Immature natural killer cell (primary cell): ENCODE data around the gene PEX3. TPM values are rescaled to one million over a fixed set of nuclear protein-coding genes. Genes with fewer than 3 reads are reported as not detected.
A peak's percentile ranks its signal among the peaks of the same experiment; 100 is the strongest.
"Not testable (repeated sequence)": the region's sequence is repeated elsewhere in the genome, so short reads cannot be mapped to it uniquely, and the experiment has no call there.

Experiments
- DNase-seq, 3 donors: peaks; one replicate each; pipeline ENCODE4 v3.0.0; 2022; ENCODE audit warnings: mixed read lengths in 1 of 3
- H3K27ac Mint-ChIP-seq, 6 donors: one replicate each; pipeline ENCODE4 v1.8.0; 2020; ENCODE audit warnings: mixed read lengths in 6 of 6, mild to moderate bottlenecking in 5 of 6, inconsistent platforms in 4 of 6, moderate library complexity in 3 of 6
- H3K27me3 Mint-ChIP-seq, 3 donors: one replicate each; pipeline ENCODE4 v1.8.0; 2020 to 2021; ENCODE audit warnings: low read depth in 3 of 3, mild to moderate bottlenecking in 3 of 3, mixed read lengths in 3 of 3, moderate library complexity in 3 of 3, inconsistent platforms in 1 of 3
- H3K36me3 Mint-ChIP-seq, 3 donors: one replicate each; pipeline ENCODE4 v1.8.0; 2020; ENCODE audit warnings: mixed read lengths in 3 of 3, inconsistent platforms in 2 of 3, mild to moderate bottlenecking in 2 of 3
- H3K4me1 Mint-ChIP-seq, 2 donors: one replicate each; pipeline ENCODE4 v1.8.0; 2020; ENCODE audit warnings: inconsistent platforms in 2 of 2, mild to moderate bottlenecking in 2 of 2, mixed read lengths in 2 of 2, moderate library complexity in 1 of 2
- H3K4me3 Mint-ChIP-seq, 5 donors: one replicate each; pipeline ENCODE4 v1.8.0; 2020; ENCODE audit warnings: mild to moderate bottlenecking in 5 of 5, mixed read lengths in 5 of 5, inconsistent platforms in 3 of 5, moderate library complexity in 3 of 5
- H3K9me3 Mint-ChIP-seq, 6 donors: one replicate each; pipeline ENCODE4 v1.8.0; 2020; ENCODE audit warnings: mild to moderate bottlenecking in 6 of 6, mixed read lengths in 6 of 6, inconsistent platforms in 4 of 6, moderate library complexity in 3 of 6
- polyA plus RNA-seq, 3 donors: library from polyadenylated mRNA; unstranded; fragments of 300-500 nt; fragmentation: Illumina TruSeq; gene quantifications; one replicate each; pipeline ENCODE4 v1.2.3, GENCODE V29; 2021

Gene PEX3
- polyA plus RNA-seq, 3 donors from 2014 or later, result 12.5 to 16.6 (median 14.2) TPM

DNA sequence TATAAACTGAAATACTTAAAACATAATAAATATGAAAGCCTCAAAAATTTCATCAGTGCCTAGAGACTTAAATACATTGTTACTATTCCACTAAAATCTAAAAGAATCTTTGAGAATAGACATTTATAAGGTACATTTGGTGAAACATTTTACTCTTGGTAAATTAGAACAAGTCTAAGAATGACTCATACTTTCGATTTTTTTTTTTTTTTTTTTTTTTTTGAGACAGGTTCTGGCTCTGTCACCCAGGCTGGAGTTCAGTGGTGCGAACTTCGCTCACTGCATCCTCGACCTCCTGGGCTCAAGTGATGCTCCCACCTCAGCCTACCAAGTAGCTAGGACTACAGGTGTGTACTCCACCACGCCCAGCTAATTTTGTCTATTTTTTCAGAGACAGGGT is 54.5 kb downstream of the PEX3 start:
- Mint-ChIP-seq H3K4me3 (no peak overlapping the region), H3K27ac (no peak overlapping the region), H3K4me1 (peaks cover 0 to 24% of the 10 kb centered on the region in 2 donors), H3K27me3 (no peaks in the 10 kb centered on the region), H3K9me3 (no peaks in the 10 kb centered on the region), H3K36me3 (peaks cover 17 to 41% (median 22%) of the 10 kb centered on the region in 3 donors)
- no peak for DNase-seq

GRCh38 chr6:143505537-143505936 is 54.9 kb downstream of the PEX3 start:
- Mint-ChIP-seq H3K4me3 (no peak overlapping the region), H3K4me1 (peaks cover 3 to 28% of the 10 kb centered on the region in 2 donors), H3K27me3 (no peaks in the 10 kb centered on the region)

GRCh38 chr6:143506199-143506598 is 55.6 kb downstream of the PEX3 start:
- peaks cover 12 to 30% (median 13%) of the 10 kb centered on the region in 3 donors for H3K36me3 Mint-ChIP-seq
- peaks cover 9 to 34% of the 10 kb centered on the region in 2 donors for H3K4me1 Mint-ChIP-seq
- H3K4me3 Mint-ChIP-seq, result no peak overlapping the region
- peaks cover 0 to 4% (median 3%) of the 10 kb centered on the region in 3 donors for H3K27me3 Mint-ChIP-seq
- DNase-seq, result no peak
- no peak overlapping the region for H3K27ac Mint-ChIP-seq
- H3K9me3 Mint-ChIP-seq, result no peaks in the 10 kb centered on the region

More at GRCh38 chr6:143505537-143505936, 54.9 kb downstream of the PEX3 start:
- H3K27ac Mint-ChIP-seq, result no peak overlapping the region
- no peak for DNase-seq
- H3K9me3 Mint-ChIP-seq, result no peaks in the 10 kb centered on the region
- peaks cover 16 to 36% (median 19%) of the 10 kb centered on the region in 3 donors for H3K36me3 Mint-ChIP-seq

DNA sequence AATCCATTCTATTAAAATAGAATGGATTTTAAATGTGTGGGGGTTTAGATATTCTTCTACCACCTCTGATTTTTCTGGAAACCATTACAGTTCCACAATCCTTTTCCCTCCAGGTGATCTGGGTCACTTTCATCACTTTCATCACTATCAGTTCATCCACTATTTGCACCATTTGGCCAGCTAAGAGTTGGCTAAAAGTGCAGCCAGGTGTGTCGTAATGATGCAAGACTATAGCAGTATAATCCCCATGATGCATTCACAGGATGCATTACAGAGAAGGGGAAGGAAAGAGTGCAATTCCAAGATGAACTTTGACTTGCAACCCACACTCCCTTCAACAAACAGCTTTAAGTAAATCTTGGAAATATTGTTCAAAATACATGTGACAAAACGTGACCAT is 56.0 kb downstream of the PEX3 start:
- Mint-ChIP-seq H3K4me3 (no peak overlapping the region), H3K9me3 (no peaks in the 10 kb centered on the region), H3K4me1 (peaks cover 10 to 37% of the 10 kb centered on the region in 2 donors), H3K27me3 (peaks cover 0 to 8% (median 6%) of the 10 kb centered on the region in 3 donors), H3K27ac (no peak overlapping the region), H3K36me3 (peaks cover 9 to 27% (median 13%) of the 10 kb centered on the region in 3 donors)
- DNase-seq, result no peak

DNA sequence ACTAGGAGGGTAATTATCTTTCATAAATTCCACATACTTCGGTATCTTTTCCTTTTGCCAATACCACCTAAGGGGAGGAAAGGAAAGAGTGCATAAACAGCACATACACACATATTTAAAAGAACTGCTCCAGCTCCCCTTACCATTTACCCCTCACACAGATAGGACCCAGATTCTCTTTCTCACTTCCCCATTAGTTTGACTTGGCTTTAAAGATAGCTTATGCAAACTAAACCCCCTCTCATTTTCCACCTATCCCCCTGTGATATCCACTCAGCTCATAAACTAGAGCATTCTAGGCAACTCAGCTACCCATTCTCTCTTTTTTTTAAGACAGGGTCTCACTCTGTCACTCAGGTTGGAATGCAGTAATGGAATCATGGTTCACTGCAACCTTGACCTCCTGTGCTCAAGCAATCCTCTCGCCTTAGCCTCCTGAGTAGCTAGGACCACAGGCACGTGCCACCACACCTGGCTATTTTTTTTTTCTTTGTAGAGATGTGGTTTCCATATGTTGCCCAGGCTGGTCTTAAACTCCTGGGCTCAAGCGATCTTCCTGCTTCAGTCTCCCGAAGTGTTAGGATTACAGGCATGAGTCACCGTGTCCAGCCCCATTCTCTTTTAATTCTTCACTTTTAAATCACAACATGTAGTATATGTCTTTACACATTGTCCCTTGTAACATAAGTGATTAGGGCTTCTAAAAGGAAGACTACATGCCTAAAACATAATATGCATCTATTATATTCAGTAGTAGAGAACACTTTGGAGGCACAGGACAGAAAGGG is 56.9 kb downstream of the PEX3 start:
- H3K4me3 Mint-ChIP-seq, result no peak overlapping the region
- peaks cover 0 to 8% (median 6%) of the 10 kb centered on the region in 3 donors for H3K27me3 Mint-ChIP-seq
- no peak overlapping the region for H3K27ac Mint-ChIP-seq
- peaks cover 14 to 41% of the 10 kb centered on the region in 2 donors for H3K4me1 Mint-ChIP-seq
- DNase-seq, result no peak
- H3K36me3 Mint-ChIP-seq, result peaks cover 9 to 21% (median 13%) of the 10 kb centered on the region in 3 donors
- H3K9me3 Mint-ChIP-seq, result no peaks in the 10 kb centered on the region

GRCh38 chr6:143510326-143510725 is 59.7 kb downstream of the PEX3 start:
- DNase-seq, result not testable (repeated sequence)

DNA sequence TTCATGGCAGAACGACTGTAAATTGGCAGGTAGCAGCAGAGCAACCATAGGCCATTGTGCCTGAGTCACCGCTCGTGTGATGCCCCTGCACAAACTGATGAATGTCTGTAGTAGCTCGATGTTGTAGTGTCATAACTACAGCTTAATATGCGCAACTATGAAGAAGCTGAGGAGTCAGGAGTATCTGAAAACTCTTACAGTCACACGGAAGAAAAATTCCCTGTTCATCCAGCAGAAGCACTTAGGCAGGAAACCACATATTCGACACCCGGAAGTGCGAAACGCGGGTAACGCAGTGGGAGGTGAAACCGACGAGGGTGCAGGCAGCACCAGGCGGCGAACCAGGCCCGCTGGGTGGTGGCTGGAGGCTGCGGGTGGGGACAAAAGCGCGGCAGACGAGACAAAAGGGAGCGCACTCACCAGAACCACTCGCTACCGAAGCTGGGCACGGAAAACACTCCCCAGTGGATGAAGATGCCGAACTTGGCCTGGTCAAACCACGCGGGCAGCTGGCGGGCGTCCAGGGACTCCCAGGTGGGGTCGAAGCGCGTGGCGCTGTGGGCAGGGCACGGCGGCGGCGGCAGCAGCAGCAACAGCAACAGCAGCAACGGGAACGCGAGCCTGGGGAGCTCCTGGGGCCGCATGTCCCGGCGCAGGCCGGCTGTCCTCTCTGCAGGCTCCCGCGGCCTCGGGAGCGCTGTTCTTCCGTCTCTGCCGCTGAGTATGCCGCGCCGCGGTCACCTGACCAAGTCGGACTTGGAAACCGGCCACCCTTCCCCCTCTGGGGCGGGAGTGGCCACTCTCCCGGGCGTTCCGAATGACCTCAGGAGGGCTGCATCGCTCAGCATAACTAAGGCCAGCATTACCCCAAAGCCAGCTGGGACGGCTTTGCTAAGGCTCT is 60.6 kb downstream of the PEX3 start, which contains the start of gene FUCA2:
FUCA2 (minus strand) TSS at position 730 of the 901 bp plus-strand sequence; CDS start at position 644, 86 bp downstream.
- Mint-ChIP-seq H3K4me1 (peaks cover 20 to 48% of the 10 kb centered on the region in 2 donors), H3K27ac (peak within 1 kb of the TSS; percentile 85 to 92 (median 89)), H3K27me3 (peaks cover 2 to 11% (median 6%) of the 10 kb centered on the region in 3 donors), H3K4me3 (peak within 1 kb of the TSS; percentile 87 to 96 (median 90)), H3K36me3 (peaks cover 4 to 14% (median 4%) of the 10 kb centered on the region in 3 donors), H3K9me3 (no peaks in the 10 kb centered on the region)
- peak; percentile 64 to 72 (median 71) for DNase-seq

More at GRCh38 chr6:143510326-143510725, 59.7 kb downstream of the PEX3 start:
- Mint-ChIP-seq H3K27ac (peak overlapping the region in 4 of 6 donors; percentile 85 to 92 (median 90)), H3K36me3 (peaks cover 9 to 21% (median 9%) of the 10 kb centered on the region in 3 donors), H3K4me3 (peak overlapping the region; percentile 87 to 96 (median 90)), H3K4me1 (peaks cover 20 to 48% of the 10 kb centered on the region in 2 donors), H3K27me3 (peaks cover 2 to 11% (median 6%) of the 10 kb centered on the region in 3 donors)
- H3K9me3 Mint-ChIP-seq, result not testable (repeated sequence)

DNA sequence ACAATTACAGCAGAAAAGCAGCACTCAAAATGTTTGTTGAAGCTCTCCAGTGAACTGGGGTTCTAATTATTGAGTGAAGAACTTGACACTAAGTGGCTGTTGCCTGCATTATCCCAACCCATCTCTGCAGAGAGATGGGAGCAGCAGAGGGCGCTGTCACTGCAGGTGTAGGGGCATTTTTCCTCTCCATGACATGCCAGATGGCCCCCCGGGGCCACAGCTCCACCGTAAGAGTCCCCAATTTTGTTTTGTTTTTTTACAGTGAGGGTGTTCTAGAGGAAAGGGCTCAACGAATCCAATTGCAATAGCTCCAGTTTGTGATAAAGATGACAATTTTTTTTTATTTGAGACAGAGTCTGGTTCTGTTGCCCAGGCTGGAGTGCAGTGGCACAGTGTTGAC is 62.8 kb downstream of the PEX3 start:
- no peaks in the 10 kb centered on the region for H3K36me3 Mint-ChIP-seq
- peak overlapping the region in 4 of 6 donors; percentile 33 to 60 (median 48) for H3K27ac Mint-ChIP-seq
- peak overlapping the region; percentile 53 to 79 (median 61) for H3K4me3 Mint-ChIP-seq
- peaks cover 23 to 38% of the 10 kb centered on the region in 2 donors for H3K4me1 Mint-ChIP-seq
- H3K9me3 Mint-ChIP-seq, result no peaks in the 10 kb centered on the region
- DNase-seq, result peak; percentile 9 to 29 (median 28)
- H3K27me3 Mint-ChIP-seq, result peaks cover 3 to 13% (median 6%) of the 10 kb centered on the region in 3 donors

DNA sequence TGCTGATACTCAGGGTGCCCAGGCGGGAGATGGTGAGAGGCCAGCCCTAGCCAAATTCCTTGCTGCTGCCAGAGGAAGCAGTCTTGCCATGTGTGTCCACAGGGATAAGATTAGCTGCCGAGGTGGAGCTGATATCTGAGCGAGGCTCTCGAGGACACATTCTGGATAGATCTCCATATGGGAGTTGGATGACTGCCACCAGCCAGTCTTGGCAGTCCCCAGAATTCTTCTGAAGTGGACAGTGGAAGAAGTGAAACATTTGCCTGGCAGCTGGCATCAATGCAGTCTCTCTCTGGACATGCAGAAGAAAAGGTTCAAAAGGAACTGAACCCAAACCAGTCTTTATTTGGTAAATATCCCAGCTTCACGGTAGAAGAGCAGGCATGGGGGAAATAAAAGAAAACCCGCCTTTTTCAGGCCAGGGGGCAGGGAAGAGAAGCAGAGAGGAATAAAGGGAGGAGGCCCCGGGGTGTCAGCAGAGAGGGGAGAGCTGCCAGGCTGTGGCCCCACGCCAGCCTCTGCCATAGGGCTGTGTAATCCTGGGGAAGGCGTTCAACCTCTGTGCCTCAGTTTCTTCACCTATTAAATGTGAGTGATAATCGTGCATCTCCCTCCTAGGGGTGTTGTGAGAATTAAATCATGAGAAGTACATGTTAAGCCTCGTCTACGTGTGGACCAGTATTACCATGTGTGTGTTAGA is 64.6 kb downstream of the PEX3 start:
- peaks cover 0 to 4% (median 0%) of the 10 kb centered on the region in 3 donors for H3K36me3 Mint-ChIP-seq
- no peak overlapping the region for H3K4me3 Mint-ChIP-seq
- peaks cover 3 to 13% (median 6%) of the 10 kb centered on the region in 3 donors for H3K27me3 Mint-ChIP-seq
- H3K4me1 Mint-ChIP-seq, result peaks cover 22 to 23% of the 10 kb centered on the region in 2 donors
- no peak for DNase-seq
- no peak overlapping the region for H3K27ac Mint-ChIP-seq
- no peaks in the 10 kb centered on the region for H3K9me3 Mint-ChIP-seq

DNA sequence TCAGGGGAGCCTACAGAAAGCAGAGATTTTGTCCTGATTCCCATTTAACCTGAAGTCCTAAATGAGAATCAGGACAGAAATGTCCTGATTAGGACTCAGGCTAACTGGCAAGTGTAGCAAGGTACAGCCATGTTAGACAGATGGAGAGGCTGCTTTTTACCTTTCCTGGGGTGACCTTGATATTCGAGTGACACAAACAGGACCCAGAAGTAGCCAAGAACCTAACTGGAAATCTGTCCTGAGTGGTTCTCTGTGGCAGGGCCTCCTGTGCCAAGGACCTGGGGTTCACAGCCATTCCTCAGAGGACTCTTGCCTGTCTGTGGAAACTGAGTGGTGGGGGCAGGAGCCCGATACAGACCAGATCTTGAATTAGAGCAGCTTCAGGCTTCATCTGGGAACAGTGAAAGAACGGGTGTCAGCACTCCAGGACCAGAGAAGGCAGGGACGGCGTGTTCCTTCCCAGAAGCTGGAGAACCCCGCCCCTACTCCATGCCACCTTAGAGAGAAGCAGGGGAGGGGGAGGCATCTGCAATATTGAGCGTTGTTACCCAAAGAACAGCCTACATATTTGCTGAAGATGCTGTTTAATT is 65.3 kb downstream of the PEX3 start:
- peaks cover 3 to 12% (median 6%) of the 10 kb centered on the region in 3 donors for H3K27me3 Mint-ChIP-seq
- no peaks in the 10 kb centered on the region for H3K9me3 Mint-ChIP-seq
- H3K4me1 Mint-ChIP-seq, result peaks cover 17% of the 10 kb centered on the region in 2 donors
- no peak for DNase-seq
- H3K4me3 Mint-ChIP-seq, result no peak overlapping the region
- H3K27ac Mint-ChIP-seq, result peak overlapping the region in 1 of 6 donors; percentile 68
- peaks cover 0 to 4% (median 0%) of the 10 kb centered on the region in 3 donors for H3K36me3 Mint-ChIP-seq

DNA sequence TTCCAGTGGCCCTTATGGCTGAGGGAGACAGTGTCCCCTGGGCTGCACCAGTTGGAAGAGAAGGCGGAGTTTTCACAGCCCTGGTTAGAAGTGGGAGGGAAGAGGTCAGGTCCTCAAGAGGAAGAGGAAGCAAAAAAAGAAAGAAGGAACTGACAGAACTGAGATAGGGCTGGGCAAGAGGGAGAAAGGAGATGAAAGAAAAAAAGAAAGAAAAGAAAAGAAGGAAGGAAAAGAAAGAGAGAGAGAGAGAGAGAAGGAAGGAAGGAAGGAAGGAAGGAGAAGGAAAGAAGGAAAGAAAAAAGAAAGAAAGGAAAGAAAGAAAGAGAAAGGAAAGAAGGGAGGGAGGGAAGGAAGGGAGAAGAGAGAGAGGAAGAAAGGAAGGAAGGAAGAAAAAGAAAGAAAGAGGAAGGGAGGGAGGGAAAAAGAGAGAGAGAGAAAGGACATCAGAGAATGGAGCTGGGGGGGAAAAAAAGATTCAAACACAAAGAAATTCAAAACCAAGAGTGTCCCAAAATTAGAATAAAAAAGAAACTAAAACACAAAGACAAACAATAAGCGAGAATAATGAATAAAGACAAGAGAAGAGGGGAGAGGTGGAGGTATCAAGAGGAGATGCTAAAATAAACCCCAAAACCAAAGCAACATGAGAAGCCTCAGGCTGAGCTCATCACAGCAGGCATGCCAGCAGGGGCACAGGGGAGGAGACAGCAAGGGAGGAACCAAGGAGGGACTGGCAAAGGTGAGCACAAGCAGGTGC is 66.3 kb downstream of the PEX3 start:
- Mint-ChIP-seq H3K9me3 (no peaks in the 10 kb centered on the region), H3K36me3 (peaks cover 0 to 7% (median 0%) of the 10 kb centered on the region in 3 donors), H3K4me1 (peaks cover 9 to 10% of the 10 kb centered on the region in 2 donors), H3K27me3 (peaks cover 0 to 6% (median 5%) of the 10 kb centered on the region in 3 donors), H3K27ac (peak overlapping the region in 2 of 6 donors; percentile 30 to 47), H3K4me3 (no peak overlapping the region)
- no peak for DNase-seq

DNA sequence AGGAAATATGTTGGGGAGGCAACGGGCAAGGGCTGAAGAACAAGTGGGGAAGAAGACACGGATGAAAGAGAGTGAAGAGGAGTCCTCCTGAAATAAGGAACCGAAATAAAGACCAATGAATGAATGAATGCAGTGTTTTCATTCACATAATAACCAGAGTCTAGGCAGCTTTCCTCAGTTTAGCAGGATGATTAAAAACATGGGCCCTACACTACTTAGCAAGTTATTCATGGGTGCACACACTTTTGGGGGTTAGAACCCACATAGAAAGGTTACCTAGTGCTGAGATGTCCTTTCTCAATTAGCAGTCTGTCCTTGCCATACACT is 66.8 kb downstream of the PEX3 start:
- no peak overlapping the region for H3K4me3 Mint-ChIP-seq
- no peak for DNase-seq

More for the DNA sequence above, 66.8 kb downstream of the PEX3 start:
- peaks cover 0 to 6% (median 5%) of the 10 kb centered on the region in 3 donors for H3K27me3 Mint-ChIP-seq
- H3K4me1 Mint-ChIP-seq, result peaks cover 7 to 9% of the 10 kb centered on the region in 2 donors
- H3K27ac Mint-ChIP-seq, result peak overlapping the region in 2 of 6 donors; percentile 30 to 47
- no peaks in the 10 kb centered on the region for H3K9me3 Mint-ChIP-seq
- H3K36me3 Mint-ChIP-seq, result peaks cover 0 to 9% (median 0%) of the 10 kb centered on the region in 3 donors
